ENCODE data around the gene GABRA6. TPM values are rescaled to one million over a fixed set of nuclear protein-coding genes. Genes with fewer than 3 reads are reported as not detected.
"Not testable (repeated sequence)": the region's sequence is repeated elsewhere in the genome, so short reads cannot be mapped to it uniquely, and the experiment has no call there.

GABRA6 gene
- not detected in 2 replicates for total RNA-seq (2014; rRNA removed; shearing (Covaris generic))

DNA sequence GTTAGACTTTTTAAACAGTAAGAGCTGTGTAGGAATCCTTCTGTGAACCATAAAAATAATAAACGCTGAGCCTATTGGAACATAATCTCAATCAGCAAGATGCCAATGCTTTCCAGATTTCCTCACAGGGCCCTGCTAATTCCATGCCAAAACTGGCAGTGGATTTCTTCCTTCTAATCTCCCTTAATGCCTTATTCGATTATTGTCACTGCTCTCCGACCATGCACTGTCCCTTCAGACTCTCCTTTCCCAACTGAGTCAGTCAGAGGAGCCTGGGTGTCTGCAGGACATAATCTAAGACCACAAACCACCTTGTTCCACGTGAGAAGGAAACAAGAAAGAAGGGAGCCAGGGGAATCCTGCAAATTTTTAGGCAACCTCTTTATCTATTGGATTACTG, at the start of gene GABRA6:
TSS of gene GABRA6 (plus strand) at position 261 of the 400 bp plus-strand sequence. CDS start 269 bp downstream, outside the sequence.
- no peak for DNase-seq (ENCODE audit: low read depth)

- DNase-seq (ENCODE audit: low read depth), result no peak
These were observed 47.9 kb upstream of the GABRA6 start for GRCh38 chr5:161637591-161637990.

GRCh38 chr5:161641444-161641843, 44.1 kb upstream of the GABRA6 start:
- DNase-seq (ENCODE audit: low read depth), result no peak

- no peak for DNase-seq (ENCODE audit: low read depth)
These were observed 40.3 kb upstream of the GABRA6 start for GRCh38 chr5:161645264-161645663.

GRCh38 chr5:161651926-161652325, 33.6 kb upstream of the GABRA6 start:
- DNase-seq (ENCODE audit: low read depth), result not testable (repeated sequence)

DNA sequence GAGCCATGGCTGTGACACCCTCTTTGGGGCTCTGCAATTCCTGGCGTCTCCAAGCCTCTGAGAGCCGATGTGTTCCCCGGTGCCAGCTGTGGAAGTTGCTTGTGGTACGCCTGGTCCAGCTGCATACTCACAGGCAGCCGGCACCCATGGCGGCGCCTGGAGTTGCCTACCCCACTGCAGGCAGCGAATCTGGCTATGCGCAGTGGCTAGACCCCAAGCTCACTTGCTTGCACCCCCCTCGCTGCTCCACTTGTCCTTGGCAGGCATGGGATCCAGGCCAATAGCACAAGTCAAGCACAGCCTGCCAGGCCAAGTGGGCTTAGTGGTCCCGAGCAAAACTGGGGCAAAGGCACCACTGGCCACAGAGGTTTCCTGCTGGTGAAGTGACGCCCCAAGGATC, 24.7 kb upstream of the GABRA6 start:
- no peak for DNase-seq (ENCODE audit: low read depth)

DNA sequence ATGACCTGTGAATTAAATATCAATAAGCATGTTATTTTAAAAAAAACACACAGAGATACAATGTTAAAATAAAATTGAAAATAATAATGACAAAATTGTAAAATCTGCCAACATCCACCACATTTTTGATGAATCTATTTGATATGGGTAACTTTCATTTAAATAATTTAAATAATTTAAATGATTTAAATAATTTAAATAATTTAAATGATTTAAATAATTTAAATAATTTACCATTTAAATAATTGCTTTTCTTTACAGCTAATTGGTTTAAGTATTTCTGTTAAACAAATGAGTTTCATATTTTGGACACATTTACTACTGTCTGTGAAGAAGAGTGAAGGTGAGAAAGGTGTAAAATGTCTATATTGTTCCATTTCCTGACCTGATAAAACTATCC, 22.1 kb upstream of the GABRA6 start:
- no peak for DNase-seq (ENCODE audit: low read depth)

- DNase-seq (ENCODE audit: low read depth), result no peak
These were observed 9.4 kb upstream of the GABRA6 start for GRCh38 chr5:161676103-161676502.

- DNase-seq (ENCODE audit: low read depth), result no peak
These were observed 628 bp downstream of the GABRA6 start for GRCh38 chr5:161686149-161686548.

DNA sequence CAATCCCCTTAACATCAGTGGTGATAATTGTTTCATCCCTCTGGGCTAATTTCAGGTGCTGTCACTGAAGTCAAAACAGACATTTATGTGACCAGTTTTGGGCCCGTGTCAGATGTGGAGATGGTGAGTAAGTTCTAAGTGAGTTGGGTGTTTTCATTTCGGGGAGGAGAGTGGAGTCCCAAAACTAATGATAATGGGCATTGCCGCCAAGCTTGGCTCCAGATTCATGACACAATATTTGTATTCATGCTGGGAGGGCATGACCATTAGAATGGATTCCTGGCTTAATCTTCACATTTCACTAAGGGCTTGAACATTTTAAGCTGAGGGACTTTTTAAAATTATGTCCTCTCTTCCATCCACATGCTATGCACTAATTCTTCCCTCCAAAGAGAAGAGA, 1.4 kb downstream of the GABRA6 start:
- DNase-seq (ENCODE audit: low read depth), result no peak

DNA sequence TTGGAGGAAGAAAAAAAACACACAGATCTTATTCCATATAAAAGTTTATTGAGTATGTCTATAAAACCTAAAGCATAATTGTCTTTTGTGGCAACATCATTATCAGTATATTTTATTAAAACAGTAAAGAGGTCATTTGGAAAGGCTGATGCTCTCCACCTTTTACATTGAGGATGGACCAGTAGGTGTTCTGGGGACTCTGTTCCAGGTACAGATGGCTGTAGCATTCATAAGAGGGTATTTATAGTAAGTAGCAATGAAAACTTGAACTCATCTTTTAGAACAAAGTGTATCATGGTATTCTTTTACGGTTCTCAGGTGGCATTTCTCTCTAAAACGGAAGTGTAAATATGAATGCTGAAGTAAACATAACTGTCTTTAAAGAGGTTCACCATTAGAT, 1.8 kb downstream of the GABRA6 start:
- no peak for DNase-seq (ENCODE audit: low read depth)

GRCh38 chr5:161691911-161692310, 6.4 kb downstream of the GABRA6 start:
- DNase-seq (ENCODE audit: low read depth), result no peak

DNA sequence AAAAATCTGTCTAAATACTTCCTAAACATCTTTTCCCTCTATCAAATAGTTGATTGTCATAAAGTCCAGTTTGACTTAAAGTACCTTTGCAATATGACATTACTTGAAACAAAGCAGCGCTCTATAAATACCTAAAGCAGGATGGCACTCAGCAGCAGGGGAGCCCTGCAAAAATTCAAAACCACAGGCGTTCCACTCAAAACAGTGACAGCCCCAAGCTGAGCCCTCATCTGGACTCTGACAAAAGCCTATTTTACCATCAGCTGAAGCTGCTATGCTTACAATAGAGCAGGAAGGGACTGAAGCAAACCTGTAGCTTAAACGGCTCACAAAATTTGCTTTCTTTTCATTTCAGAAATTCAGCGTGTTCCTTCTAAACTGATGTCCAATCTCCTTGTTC, 11.5 kb downstream of the GABRA6 start:
- no peak for DNase-seq (ENCODE audit: low read depth)

- DNase-seq (ENCODE audit: low read depth), result no peak
These were observed 14.5 kb downstream of the GABRA6 start for GRCh38 chr5:161700065-161700464.

- DNase-seq (ENCODE audit: low read depth), result no peak
These were observed 18.0 kb downstream of the GABRA6 start for GRCh38 chr5:161703528-161703927.

GRCh38 chr5:161707382-161707781, 21.9 kb downstream of the GABRA6 start:
- no peak for DNase-seq (ENCODE audit: low read depth)

GRCh38 chr5:161709239-161709638, 23.7 kb downstream of the GABRA6 start:
- DNase-seq (ENCODE audit: low read depth), result no peak

DNA sequence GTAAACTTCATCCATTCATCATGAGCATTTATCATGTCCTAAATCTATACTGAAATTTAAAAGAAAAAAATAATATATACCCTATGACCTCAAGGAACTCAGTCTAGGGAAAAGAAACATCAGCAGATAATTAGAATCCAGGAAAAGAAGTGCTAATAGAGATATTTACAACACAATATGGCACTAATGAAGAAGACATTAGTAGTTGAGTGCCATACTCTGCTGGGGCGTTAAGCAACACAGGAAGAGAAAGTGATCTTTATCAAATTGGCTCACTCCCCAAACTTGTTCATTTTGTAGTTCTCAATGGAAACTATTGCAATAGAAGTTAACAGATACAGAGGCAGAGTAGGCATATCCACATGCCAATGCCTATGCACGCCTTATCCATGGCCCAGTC, 27.5 kb downstream of the GABRA6 start:
- no peak for DNase-seq (ENCODE audit: low read depth)

DNA sequence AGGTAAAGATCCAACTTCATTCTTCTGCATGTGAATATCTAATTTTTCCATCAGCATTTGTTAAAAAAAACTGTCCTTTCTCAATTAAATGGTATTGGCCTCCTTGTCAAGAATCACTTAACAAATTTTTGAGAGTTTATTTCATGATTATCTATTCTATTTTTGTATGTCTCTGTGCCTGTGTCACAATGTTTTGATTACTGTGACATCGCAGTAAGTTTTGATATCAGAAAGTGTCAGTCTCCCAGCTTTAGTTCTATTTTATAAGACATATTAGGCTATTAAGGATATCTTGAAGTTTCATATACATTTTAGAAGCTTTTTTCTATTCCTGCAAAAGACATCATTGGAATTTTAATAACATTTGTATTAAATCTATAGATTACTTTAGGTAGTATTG, 33.6 kb downstream of the GABRA6 start:
- no peak for DNase-seq (ENCODE audit: low read depth)

GRCh38 chr5:161720460-161720859, 34.9 kb downstream of the GABRA6 start:
- no peak for DNase-seq (ENCODE audit: low read depth)

DNA sequence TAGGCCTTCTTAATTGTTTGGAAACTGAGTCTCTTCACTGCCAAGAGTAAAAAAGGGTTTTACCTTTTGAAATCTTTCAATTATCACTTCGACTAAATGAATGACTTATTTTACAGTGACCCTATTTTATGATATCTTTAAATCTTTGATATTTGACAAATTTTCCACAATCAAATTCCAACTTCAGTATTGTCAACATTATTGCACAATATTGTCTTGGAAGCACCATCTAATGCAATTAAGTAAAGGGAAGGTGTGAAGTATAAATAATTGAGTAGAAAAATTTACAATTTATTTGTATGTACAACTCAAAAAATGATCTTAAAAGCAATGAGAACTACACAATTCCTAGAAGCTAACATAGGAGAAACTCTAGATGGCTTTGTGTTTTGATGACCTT, 49.2 kb downstream of the GABRA6 start:
- no peak for DNase-seq (ENCODE audit: low read depth)

GRCh38 chr5:161740433-161740832, 54.9 kb downstream of the GABRA6 start:
- DNase-seq (ENCODE audit: low read depth), result no peak

- DNase-seq (ENCODE audit: low read depth), result no peak
These were observed 58.8 kb downstream of the GABRA6 start for GRCh38 chr5:161744276-161744675.

DNA sequence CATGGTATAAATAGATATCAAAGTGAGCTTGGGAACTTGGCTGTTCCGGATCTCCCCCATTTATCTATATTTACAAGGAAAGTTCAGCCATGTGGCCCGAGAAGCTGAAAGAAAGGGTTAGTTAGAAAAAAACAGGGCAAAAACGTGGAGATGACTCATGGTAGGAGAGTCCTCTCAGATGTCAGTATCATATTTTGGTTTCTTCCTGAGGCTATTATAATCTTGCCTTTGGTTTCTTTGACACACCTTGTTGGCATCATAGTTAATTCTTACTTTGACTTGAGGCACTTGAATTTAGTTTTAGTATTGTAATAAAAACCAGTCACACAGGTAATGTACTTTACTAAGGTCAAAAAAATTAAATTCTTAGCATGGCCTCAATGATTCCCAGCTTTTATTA, 59.9 kb downstream of the GABRA6 start:
- no peak for DNase-seq (ENCODE audit: low read depth)

GRCh38 chr5:161751265-161751664, 65.7 kb downstream of the GABRA6 start:
- no peak for DNase-seq (ENCODE audit: low read depth)

Data from M059J (cell line).